Lung (tissue), 12 donors: ENCODE data around the gene SH3PXD2A. TPM values are rescaled to one million over a fixed set of nuclear protein-coding genes. Genes with fewer than 3 reads are reported as not detected.

ENCODE experiments used
- ATAC-seq: fragments of 200-7000 bp; cut with Tn5 transposase; one replicate; pipeline ENCODE4 v1.9.1; 2020; ENCODE audit warnings: moderate number of reproducible peaks; ENCODE audit not compliant: insufficient read depth, low FRiP score
- DNase-seq, 3 donors: peaks; one replicate each; pipeline ENCODE4 v3.0.0-alpha.2; 2013 to 2017
- H3K27ac ChIP-seq, 2 donors: one replicate each; pipeline ENCODE4 v1.5.1; 2013; ENCODE audit warnings: mild to moderate bottlenecking in 2 of 2, moderate library complexity in 2 of 2, control low read depth in 1 of 2, inconsistent platforms in 1 of 2, low read depth in 1 of 2, low read length in 1 of 2
- H3K27me3 ChIP-seq, 3 donors: one replicate each; pipeline ENCODE4 v1.5.1; 2013; ENCODE audit warnings: low read length in 2 of 3; ENCODE audit not compliant: control insufficient read depth in 3 of 3, insufficient read depth in 3 of 3
- H3K36me3 ChIP-seq, 4 donors: one replicate each; pipeline ENCODE4 v1.5.1; 2013; ENCODE audit warnings: low read length in 4 of 4, mild to moderate bottlenecking in 1 of 4, moderate library complexity in 1 of 4; ENCODE audit not compliant: control insufficient read depth in 4 of 4, insufficient read depth in 4 of 4
- H3K4me1 ChIP-seq, 5 donors: one replicate each; pipeline ENCODE4 v1.5.1; 2013; ENCODE audit warnings: low read length in 5 of 5, mild to moderate bottlenecking in 2 of 5, moderate library complexity in 1 of 5; ENCODE audit not compliant: control insufficient read depth in 5 of 5, insufficient read depth in 5 of 5
- H3K4me3 ChIP-seq: one replicate; pipeline ENCODE4 v1.5.1; 2013; ENCODE audit warnings: mild to moderate bottlenecking, control low read depth, moderate library complexity
- H3K9ac ChIP-seq, 2 donors: one replicate each; pipeline ENCODE4 v1.5.1; 2013; ENCODE audit warnings: low read length in 2 of 2, control low read depth in 1 of 2; ENCODE audit not compliant: insufficient read depth in 1 of 2
- H3K9me3 ChIP-seq, 4 donors: one replicate each; pipeline ENCODE4 v1.5.1; 2013; ENCODE audit warnings: low read length in 3 of 4, mild to moderate bottlenecking in 1 of 4, moderate library complexity in 1 of 4; ENCODE audit not compliant: control insufficient read depth in 4 of 4, insufficient read depth in 3 of 4
- WGBS, 2 donors: extraction: QIAGEN DNeasy Blood & Tissue Kit; methylation state at CpG; one replicate each; pipeline ENCODE4 v1.1.7; 2013; 5-methylcytosine and 5-hydroxymethylcytosine counted together
- polyA plus RNA-seq, 2 donors: library from polyadenylated mRNA; stranded (reverse); fragments of 200-250 nt; gene quantifications; one replicate each; pipeline ENCODE4 v1.2.1, GENCODE V29; 2013
- total RNA-seq, 2 donors: library from RNA; depleted of rRNA in 1 of 2; stranded (reverse); fragments of >200 nt in 1 of 2; gene quantifications; one replicate each; pipeline ENCODE4 v1.2.1, GENCODE V29; 2014 to 2021
- TF ChIP-seq, protein P1 (sequence below): IDR thresholded peaks from 2 replicates; pipeline ENCODE4 v1.5.1; 2012; ENCODE audit warnings: mild to moderate bottlenecking; ENCODE audit errors: control extremely low read depth, extremely low read depth
- donor health status: control.
- donor health status: control.
- donor health status: Bipolar disorder and iron deficiency.
- donor health status: healthy.
- donor health status: DM: yes; HTN: yes; CAD: no.

Gene SH3PXD2A
- total and polyA plus RNA-seq, 4 donors: 9.9 to 53.2 (median 29.2) TPM

DNA sequence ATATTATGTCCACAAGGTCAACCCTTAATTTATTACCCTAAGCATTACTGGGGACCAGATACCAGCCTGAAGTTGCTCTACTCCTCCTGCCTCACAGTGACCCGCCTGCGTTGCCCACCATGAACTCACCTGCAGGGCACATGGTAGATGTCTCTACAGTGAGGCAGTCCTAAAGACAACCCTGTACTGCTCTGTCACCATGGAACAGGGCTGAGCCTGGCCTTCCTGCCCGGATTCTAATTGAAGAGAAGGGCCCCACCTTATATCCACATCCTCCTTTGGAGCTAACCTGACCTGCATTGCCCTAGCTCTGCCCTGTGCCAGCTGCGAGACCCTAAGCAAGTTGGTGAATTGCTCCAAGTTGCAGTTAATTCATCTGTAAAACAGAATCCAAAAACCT, 4.1 kb downstream of the SH3PXD2A start:
- Histone ChIP-seq H3K9me3 (no peaks in the 10 kb centered on the region), H3K27ac (peak overlapping the region in 1 of 2 donors; percentile 41), H3K36me3 (peaks cover 0 to 2% (median 0%) of the 10 kb centered on the region in 4 donors), H3K4me1 (peaks cover 24 to 58% (median 40%) of the 10 kb centered on the region in 5 donors), H3K27me3 (no peaks in the 10 kb centered on the region), H3K4me3 (no peak overlapping the region), H3K9ac (peak overlapping the region in 1 of 2 donors; percentile 19)
- WGBS, 2 donors: 80 to 83% methylated on average over 4 of the region's 4 CpGs
- ATAC-seq (no peak), DNase-seq (no peak)
- TF ChIP-seq, protein P1, sequence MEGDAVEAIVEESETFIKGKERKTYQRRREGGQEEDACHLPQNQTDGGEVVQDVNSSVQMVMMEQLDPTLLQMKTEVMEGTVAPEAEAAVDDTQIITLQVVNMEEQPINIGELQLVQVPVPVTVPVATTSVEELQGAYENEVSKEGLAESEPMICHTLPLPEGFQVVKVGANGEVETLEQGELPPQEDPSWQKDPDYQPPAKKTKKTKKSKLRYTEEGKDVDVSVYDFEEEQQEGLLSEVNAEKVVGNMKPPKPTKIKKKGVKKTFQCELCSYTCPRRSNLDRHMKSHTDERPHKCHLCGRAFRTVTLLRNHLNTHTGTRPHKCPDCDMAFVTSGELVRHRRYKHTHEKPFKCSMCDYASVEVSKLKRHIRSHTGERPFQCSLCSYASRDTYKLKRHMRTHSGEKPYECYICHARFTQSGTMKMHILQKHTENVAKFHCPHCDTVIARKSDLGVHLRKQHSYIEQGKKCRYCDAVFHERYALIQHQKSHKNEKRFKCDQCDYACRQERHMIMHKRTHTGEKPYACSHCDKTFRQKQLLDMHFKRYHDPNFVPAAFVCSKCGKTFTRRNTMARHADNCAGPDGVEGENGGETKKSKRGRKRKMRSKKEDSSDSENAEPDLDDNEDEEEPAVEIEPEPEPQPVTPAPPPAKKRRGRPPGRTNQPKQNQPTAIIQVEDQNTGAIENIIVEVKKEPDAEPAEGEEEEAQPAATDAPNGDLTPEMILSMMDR: no peak

DNA sequence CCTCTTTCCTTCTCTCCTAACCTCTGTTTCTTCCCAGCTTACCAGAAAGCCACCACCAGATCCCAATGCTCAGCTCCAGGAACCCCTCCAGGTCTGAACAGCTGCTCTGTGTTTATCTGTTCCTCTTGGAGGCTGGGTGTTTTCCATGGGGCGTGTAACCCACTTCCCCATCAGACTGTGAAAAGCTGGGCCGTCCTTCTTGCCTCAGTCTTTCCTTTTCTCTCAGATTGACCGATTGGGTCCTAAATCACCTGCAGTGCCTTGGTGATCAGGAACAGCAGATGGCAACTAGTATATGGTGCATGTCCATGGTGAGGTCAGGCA, 4.8 kb downstream of the SH3PXD2A start:
- DNase-seq (no peak), ATAC-seq (no peak)
- H3K9me3 ChIP-seq: no peaks in the 10 kb centered on the region
- WGBS, 2 donors: 25 to 58% methylated on average over 3 of the region's 3 CpGs
- TF ChIP-seq, protein P1: no peak
- no peaks in the 10 kb centered on the region for H3K27me3 ChIP-seq
- no peak overlapping the region for H3K4me3 ChIP-seq
- H3K36me3 ChIP-seq: peaks cover 0 to 2% (median 0%) of the 10 kb centered on the region in 4 donors
- peaks cover 27 to 53% (median 41%) of the 10 kb centered on the region in 5 donors for H3K4me1 ChIP-seq
- no peak overlapping the region for H3K9ac ChIP-seq
- peak overlapping the region in 1 of 2 donors; percentile 80 for H3K27ac ChIP-seq

DNA sequence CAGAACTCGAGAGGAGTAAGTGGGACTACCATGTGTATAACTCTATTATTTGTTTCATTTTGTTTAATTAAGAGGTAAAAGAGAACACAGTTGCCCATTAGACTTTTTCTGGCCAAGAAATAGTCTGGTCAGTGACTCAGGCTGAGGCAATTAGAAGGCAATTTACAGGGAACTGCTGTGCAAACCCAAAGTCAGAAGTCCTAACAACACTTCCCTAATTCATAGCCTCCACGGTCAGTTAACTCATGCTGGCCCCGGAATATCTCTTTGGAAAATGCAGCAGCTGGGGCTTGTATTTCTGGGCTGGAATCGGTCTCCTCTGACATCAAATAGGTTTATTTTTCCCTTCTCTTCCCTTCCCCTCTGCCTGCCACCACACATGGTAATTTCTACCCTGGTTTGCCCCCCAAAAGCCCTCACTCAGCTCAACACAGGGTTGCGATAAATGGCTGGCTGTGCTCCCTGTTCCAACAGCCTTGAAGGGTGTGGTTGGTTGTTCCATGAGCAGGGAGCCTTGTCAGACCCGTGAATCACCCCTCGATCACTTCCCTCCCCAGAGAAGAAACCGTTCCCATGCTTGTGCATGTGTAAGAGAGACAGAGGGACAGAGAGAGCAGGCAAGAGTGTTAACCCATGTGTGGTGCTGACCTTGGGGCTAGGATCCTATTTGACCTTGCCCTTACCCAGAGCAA, 5.3 kb downstream of the SH3PXD2A start:
- DNase-seq: peak in 1 of 3 donors; percentile 29
- no peak overlapping the region for H3K9ac ChIP-seq

More for the DNA sequence above, 5.3 kb downstream of the SH3PXD2A start:
- TF ChIP-seq, protein P1: no peak
- Histone ChIP-seq H3K27me3 (no peaks in the 10 kb centered on the region), H3K27ac (peak overlapping the region; percentile 46 to 80), H3K4me3 (no peak overlapping the region), H3K36me3 (peaks cover 0 to 2% (median 0%) of the 10 kb centered on the region in 4 donors), H3K4me1 (peaks cover 28 to 53% (median 42%) of the 10 kb centered on the region in 5 donors), H3K9me3 (no peaks in the 10 kb centered on the region)
- 51 to 53% methylated on average over 8 of the region's 8 CpGs for WGBS, 2 donors
- ATAC-seq: peak; percentile 10
